WTC11 (cell line): ENCODE measurements around the gene PLA2G5. TPM values are rescaled to one million over a fixed set of nuclear protein-coding genes. Genes with fewer than 3 reads are reported as not detected.

Source experiments
- ATAC-seq: fragments of 200-7000 bp; cut with Tn5 transposase; 2 replicates; pipeline ENCODE4 v1.10.0; 2021; ENCODE audit warnings: mild to moderate bottlenecking, moderate library complexity
- CTCF ChIA-PET: fragments of 300-600 bp; sonication (Branson Sonifier 250); formaldehyde crosslinking; loops from one replicate; lab custom pipeline; 2021; ENCODE audit warnings: antibody characterized with exemption; lab: Charles Lee
- POLR2A ChIA-PET: fragments of 350-600 bp; sonication (Branson Sonifier 250); formaldehyde crosslinking; loops from one replicate; lab custom pipeline; 2021; ENCODE audit warnings: antibody characterized with exemption; lab: Charles Lee
- DNase-seq: peaks from one replicate; pipeline ENCODE4 v3.0.0; 2021; ENCODE audit warnings: low spot score
- H3K27ac Mint-ChIP-seq: 2 replicates; pipeline ENCODE4 v1.8.0; 2021; ENCODE audit warnings: mixed read lengths
- H3K27me3 Mint-ChIP-seq: 2 replicates; pipeline ENCODE4 v1.8.0; 2021; ENCODE audit warnings: low read depth, mild to moderate bottlenecking, moderate library complexity, mixed read lengths
- H3K36me3 Mint-ChIP-seq: 2 replicates; pipeline ENCODE4 v1.8.0; 2021; ENCODE audit warnings: mixed read lengths
- H3K4me1 Mint-ChIP-seq: 2 replicates; pipeline ENCODE4 v1.8.0; 2022; ENCODE audit warnings: mixed read lengths
- H3K4me3 Mint-ChIP-seq: 2 replicates; pipeline ENCODE4 v1.8.0; 2021; ENCODE audit warnings: mild to moderate bottlenecking, moderate library complexity, mixed read lengths
- H3K9me3 Mint-ChIP-seq: 2 replicates; pipeline ENCODE4 v1.8.0; 2021; ENCODE audit warnings: mixed read lengths
- ATF1 ChIP-seq: sonication (generic); formaldehyde crosslinking; IDR thresholded peaks from 2 replicates; pipeline ENCODE4 v1.8.1; 2023; ENCODE audit warnings: mild to moderate bottlenecking, moderate library complexity, missing genetic modification reagents
- CBFB ChIP-seq: sonication (generic); formaldehyde crosslinking; IDR thresholded peaks from 2 replicates; pipeline ENCODE4 v1.8.1; 2022; ENCODE audit warnings: mild to moderate bottlenecking, low read depth, missing genetic modification reagents
- ESRRA ChIP-seq: sonication (generic); formaldehyde crosslinking; IDR thresholded peaks from 2 replicates; pipeline ENCODE4 v1.8.1; 2022; ENCODE audit warnings: mild to moderate bottlenecking, missing genetic modification reagents, borderline replicate concordance
- FOXJ3 ChIP-seq: sonication (generic); formaldehyde crosslinking; IDR thresholded peaks from 2 replicates; pipeline ENCODE4 v1.9.0; 2021; ENCODE audit warnings: missing genetic modification reagents, mild to moderate bottlenecking, borderline replicate concordance
- HMGA2 ChIP-seq: fragments of 250-450 bp; sonication (Bioruptor Pico); IDR thresholded peaks from 2 replicates; pipeline ENCODE4 v1.4.0; 2021; ENCODE audit warnings: mild to moderate bottlenecking, moderate library complexity
- IRF2 ChIP-seq: sonication (generic); formaldehyde crosslinking; IDR thresholded peaks from 2 replicates; pipeline ENCODE4 v1.8.0; 2022; ENCODE audit warnings: low read depth, missing genetic modification reagents, borderline replicate concordance
- JUN ChIP-seq: sonication (generic); formaldehyde crosslinking; IDR thresholded peaks from 2 replicates; pipeline ENCODE4 v1.8.0; 2023; ENCODE audit warnings: mild to moderate bottlenecking, missing genetic modification reagents
- MXD4 ChIP-seq: fragments of 250-450 bp; sonication (Bioruptor Pico); IDR thresholded peaks from 2 replicates; pipeline ENCODE4 v1.8.0; 2021; ENCODE audit warnings: mild to moderate bottlenecking, moderate library complexity, borderline replicate concordance
- NFATC4 ChIP-seq: fragments of 250-450 bp; sonication (Bioruptor Pico); IDR thresholded peaks from 2 replicates; pipeline ENCODE4 v1.9.0; 2021; ENCODE audit warnings: mild to moderate bottlenecking
- OVOL2 ChIP-seq: fragments of 250-450 bp; sonication (Bioruptor Pico); IDR thresholded peaks from 2 replicates; pipeline ENCODE4 v1.9.0; 2021; ENCODE audit warnings: mild to moderate bottlenecking, borderline replicate concordance
- PRRX2 ChIP-seq: fragments of 250-450 bp; sonication (Bioruptor Pico); IDR thresholded peaks from 2 replicates; pipeline ENCODE4 v1.8.0; 2021; ENCODE audit warnings: mild to moderate bottlenecking
- RELA ChIP-seq: sonication (generic); formaldehyde crosslinking; IDR thresholded peaks from 2 replicates; pipeline ENCODE4 v1.8.1; 2022; ENCODE audit warnings: missing genetic modification reagents, mild to moderate bottlenecking, borderline replicate concordance
- RORB ChIP-seq: fragments of 250-450 bp; sonication (Bioruptor Pico); IDR thresholded peaks from 2 replicates; pipeline ENCODE4 v1.9.0; 2021; ENCODE audit warnings: mild to moderate bottlenecking
- ZBTB21 ChIP-seq: sonication (generic); formaldehyde crosslinking; IDR thresholded peaks from 2 replicates; pipeline ENCODE4 v1.8.1; 2023; ENCODE audit warnings: mild to moderate bottlenecking, missing genetic modification reagents, borderline replicate concordance
- ZNF121 ChIP-seq: sonication (generic); formaldehyde crosslinking; IDR thresholded peaks from 2 replicates; pipeline ENCODE4 v1.8.0; 2023; ENCODE audit warnings: missing genetic modification reagents
- ZNF232 ChIP-seq: sonication (generic); formaldehyde crosslinking; IDR thresholded peaks from 2 replicates; pipeline ENCODE4 v1.8.0; 2022; ENCODE audit warnings: mild to moderate bottlenecking, missing genetic modification reagents
- ZNF317 ChIP-seq: sonication (generic); formaldehyde crosslinking; IDR thresholded peaks from 2 replicates; pipeline ENCODE4 v1.8.1; 2023; ENCODE audit warnings: low read depth, mild to moderate bottlenecking, moderate library complexity, missing genetic modification reagents, borderline replicate concordance
- ZNF396 ChIP-seq: fragments of 250-450 bp; sonication (Bioruptor Pico); IDR thresholded peaks from 2 replicates; pipeline ENCODE4 v1.8.0; 2021; ENCODE audit warnings: mild to moderate bottlenecking, moderate library complexity, borderline replicate concordance
- ZNF416 ChIP-seq: fragments of 250-450 bp; sonication (Bioruptor Pico); IDR thresholded peaks from 2 replicates; pipeline ENCODE4 v1.9.0; 2021; ENCODE audit warnings: mild to moderate bottlenecking, inconsistent platforms
- total RNA-seq: library from RNA; stranded (reverse); gene quantifications from 3 replicates; pipeline ENCODE4 v1.2.3, GENCODE V29; 2021
- TF ChIP-seq, protein P1 (sequence below): sonication (generic); formaldehyde crosslinking; IDR thresholded peaks from 2 replicates; pipeline ENCODE4 v1.8.1; 2023; ENCODE audit warnings: mild to moderate bottlenecking, missing genetic modification reagents
- TF ChIP-seq, protein P2 (sequence below): sonication (generic); formaldehyde crosslinking; IDR thresholded peaks from 2 replicates; pipeline ENCODE4 v1.8.0; 2022; ENCODE audit warnings: mild to moderate bottlenecking, missing genetic modification reagents
- TF ChIP-seq, protein P3 (sequence below): sonication (generic); formaldehyde crosslinking; IDR thresholded peaks from 2 replicates; pipeline ENCODE4 v1.8.1; 2022; ENCODE audit warnings: mild to moderate bottlenecking, missing genetic modification reagents, moderate library complexity, borderline replicate concordance
- TF ChIP-seq, protein P4 (sequence below): fragments of 250-450 bp; sonication (Bioruptor Pico); IDR thresholded peaks from 2 replicates; pipeline ENCODE4 v1.9.0; 2021; ENCODE audit warnings: mild to moderate bottlenecking
- TF ChIP-seq, protein P5 (sequence below): sonication (generic); formaldehyde crosslinking; IDR thresholded peaks from 2 replicates; pipeline ENCODE4 v1.8.0; 2022; ENCODE audit warnings: mild to moderate bottlenecking, missing genetic modification reagents
- TF ChIP-seq, protein P6 (sequence below): sonication (generic); formaldehyde crosslinking; IDR thresholded peaks from 2 replicates; pipeline ENCODE4 v1.8.0; 2023; ENCODE audit warnings: missing genetic modification reagents

PLA2G5 gene
- total RNA-seq, 1 experiment from 2014 or later, result not detected

DNA sequence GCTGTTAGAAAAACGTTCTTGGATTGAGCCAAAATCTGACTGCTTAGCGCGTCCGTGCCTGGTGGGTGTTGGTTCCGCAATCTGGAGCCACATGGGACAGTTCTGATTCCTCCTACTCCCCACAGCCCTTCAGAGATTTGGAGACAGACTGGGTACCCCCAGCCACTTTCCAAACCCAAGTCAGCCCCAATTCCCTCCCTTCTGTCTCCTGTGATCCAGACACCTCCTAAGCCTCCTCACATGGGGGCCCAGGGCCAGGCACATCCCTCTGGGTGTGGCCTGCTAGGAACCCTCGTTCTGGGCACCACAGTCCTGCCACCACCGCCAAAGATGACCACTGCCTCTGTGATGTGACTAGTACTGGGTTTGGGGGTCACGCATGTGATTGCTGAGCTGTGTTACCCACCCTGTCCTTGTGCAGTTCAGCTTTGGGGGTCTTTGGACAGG is 4.8 kb downstream of the PLA2G5 start:
- ATAC-seq (no peak), DNase-seq (no peak)
- peaks cover 7% of the 10 kb centered on the region; the same call in 1 of the 2 replicates for H3K27me3 Mint-ChIP-seq
- ChIA-PET POLR2A (no interaction called here), CTCF (interaction anchor here (1.5 to 1.8 kb wide), 2 partner anchors 77 to 100 kb away, joined by 6 to 7 read pairs; no protein-coding TSS in a partner anchor)
- peaks cover 10% of the 10 kb centered on the region; the same call in 1 of the 2 replicates for H3K9me3 Mint-ChIP-seq
- TF ChIP-seq ZNF396 (CRISPR knock-in tag), result no peak
- TF ChIP-seq OVOL2, result no peak
- TF ChIP-seq, protein P1, sequence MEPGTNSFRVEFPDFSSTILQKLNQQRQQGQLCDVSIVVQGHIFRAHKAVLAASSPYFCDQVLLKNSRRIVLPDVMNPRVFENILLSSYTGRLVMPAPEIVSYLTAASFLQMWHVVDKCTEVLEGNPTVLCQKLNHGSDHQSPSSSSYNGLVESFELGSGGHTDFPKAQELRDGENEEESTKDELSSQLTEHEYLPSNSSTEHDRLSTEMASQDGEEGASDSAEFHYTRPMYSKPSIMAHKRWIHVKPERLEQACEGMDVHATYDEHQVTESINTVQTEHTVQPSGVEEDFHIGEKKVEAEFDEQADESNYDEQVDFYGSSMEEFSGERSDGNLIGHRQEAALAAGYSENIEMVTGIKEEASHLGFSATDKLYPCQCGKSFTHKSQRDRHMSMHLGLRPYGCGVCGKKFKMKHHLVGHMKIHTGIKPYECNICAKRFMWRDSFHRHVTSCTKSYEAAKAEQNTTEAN (CRISPR knock-in tag), result no peak
- TF ChIP-seq, protein P2, sequence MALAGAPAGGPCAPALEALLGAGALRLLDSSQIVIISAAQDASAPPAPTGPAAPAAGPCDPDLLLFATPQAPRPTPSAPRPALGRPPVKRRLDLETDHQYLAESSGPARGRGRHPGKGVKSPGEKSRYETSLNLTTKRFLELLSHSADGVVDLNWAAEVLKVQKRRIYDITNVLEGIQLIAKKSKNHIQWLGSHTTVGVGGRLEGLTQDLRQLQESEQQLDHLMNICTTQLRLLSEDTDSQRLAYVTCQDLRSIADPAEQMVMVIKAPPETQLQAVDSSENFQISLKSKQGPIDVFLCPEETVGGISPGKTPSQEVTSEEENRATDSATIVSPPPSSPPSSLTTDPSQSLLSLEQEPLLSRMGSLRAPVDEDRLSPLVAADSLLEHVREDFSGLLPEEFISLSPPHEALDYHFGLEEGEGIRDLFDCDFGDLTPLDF, result no peak
- TF ChIP-seq, protein P3, sequence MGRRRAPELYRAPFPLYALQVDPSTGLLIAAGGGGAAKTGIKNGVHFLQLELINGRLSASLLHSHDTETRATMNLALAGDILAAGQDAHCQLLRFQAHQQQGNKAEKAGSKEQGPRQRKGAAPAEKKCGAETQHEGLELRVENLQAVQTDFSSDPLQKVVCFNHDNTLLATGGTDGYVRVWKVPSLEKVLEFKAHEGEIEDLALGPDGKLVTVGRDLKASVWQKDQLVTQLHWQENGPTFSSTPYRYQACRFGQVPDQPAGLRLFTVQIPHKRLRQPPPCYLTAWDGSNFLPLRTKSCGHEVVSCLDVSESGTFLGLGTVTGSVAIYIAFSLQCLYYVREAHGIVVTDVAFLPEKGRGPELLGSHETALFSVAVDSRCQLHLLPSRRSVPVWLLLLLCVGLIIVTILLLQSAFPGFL (CRISPR knock-in tag), result no peak
- TF ChIP-seq NFATC4 (CRISPR knock-in tag), result no peak
- TF ChIP-seq MXD4 (CRISPR knock-in tag), result no peak
- TF ChIP-seq CBFB (CRISPR knock-in tag), result no peak
- no peak for TF ChIP-seq RORB (CRISPR knock-in tag)
- TF ChIP-seq PRRX2 (CRISPR knock-in tag), result no peak
- no peak overlapping the region for H3K27ac Mint-ChIP-seq
- H3K36me3 Mint-ChIP-seq, result no peaks in the 10 kb centered on the region
- no peak overlapping the region for H3K4me3 Mint-ChIP-seq
- H3K4me1 Mint-ChIP-seq, result peaks cover 18% of the 10 kb centered on the region

DNA sequence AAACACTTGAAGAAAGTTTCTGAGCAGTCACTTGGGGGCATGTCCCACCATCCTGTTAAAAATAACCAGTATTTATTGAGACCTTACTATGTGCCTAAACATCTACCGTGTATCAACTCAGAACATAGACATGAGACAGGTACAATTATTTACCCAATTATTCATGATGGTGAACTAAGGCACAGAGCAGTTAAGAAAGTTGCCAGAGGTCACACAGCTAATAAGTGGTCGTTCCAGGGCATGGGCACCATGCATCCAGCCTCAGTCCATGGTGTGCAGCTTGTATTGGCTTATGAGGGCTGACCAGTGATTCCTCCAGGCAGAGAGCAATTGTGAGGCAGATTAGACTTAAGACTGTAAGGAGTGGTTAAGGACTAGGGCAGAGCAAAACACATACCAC is 5.4 kb downstream of the PLA2G5 start:
- TF ChIP-seq ZNF121 (CRISPR knock-in tag) (no peak), HMGA2 (CRISPR knock-in tag) (no peak), IRF2 (CRISPR knock-in tag) (no peak), ZBTB21 (CRISPR knock-in tag) (no peak), FOXJ3 (CRISPR knock-in tag) (no peak), JUN (no peak), ESRRA (CRISPR knock-in tag) (no peak), ZNF416 (CRISPR knock-in tag) (no peak), ZNF232 (no peak), ATF1 (no peak), ZNF317 (CRISPR knock-in tag) (no peak), RELA (CRISPR knock-in tag) (no peak)
- TF ChIP-seq, protein P4, sequence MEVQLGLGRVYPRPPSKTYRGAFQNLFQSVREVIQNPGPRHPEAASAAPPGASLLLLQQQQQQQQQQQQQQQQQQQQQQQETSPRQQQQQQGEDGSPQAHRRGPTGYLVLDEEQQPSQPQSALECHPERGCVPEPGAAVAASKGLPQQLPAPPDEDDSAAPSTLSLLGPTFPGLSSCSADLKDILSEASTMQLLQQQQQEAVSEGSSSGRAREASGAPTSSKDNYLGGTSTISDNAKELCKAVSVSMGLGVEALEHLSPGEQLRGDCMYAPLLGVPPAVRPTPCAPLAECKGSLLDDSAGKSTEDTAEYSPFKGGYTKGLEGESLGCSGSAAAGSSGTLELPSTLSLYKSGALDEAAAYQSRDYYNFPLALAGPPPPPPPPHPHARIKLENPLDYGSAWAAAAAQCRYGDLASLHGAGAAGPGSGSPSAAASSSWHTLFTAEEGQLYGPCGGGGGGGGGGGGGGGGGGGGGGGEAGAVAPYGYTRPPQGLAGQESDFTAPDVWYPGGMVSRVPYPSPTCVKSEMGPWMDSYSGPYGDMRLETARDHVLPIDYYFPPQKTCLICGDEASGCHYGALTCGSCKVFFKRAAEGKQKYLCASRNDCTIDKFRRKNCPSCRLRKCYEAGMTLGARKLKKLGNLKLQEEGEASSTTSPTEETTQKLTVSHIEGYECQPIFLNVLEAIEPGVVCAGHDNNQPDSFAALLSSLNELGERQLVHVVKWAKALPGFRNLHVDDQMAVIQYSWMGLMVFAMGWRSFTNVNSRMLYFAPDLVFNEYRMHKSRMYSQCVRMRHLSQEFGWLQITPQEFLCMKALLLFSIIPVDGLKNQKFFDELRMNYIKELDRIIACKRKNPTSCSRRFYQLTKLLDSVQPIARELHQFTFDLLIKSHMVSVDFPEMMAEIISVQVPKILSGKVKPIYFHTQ (CRISPR knock-in tag), result no peak
- TF ChIP-seq, protein P5, sequence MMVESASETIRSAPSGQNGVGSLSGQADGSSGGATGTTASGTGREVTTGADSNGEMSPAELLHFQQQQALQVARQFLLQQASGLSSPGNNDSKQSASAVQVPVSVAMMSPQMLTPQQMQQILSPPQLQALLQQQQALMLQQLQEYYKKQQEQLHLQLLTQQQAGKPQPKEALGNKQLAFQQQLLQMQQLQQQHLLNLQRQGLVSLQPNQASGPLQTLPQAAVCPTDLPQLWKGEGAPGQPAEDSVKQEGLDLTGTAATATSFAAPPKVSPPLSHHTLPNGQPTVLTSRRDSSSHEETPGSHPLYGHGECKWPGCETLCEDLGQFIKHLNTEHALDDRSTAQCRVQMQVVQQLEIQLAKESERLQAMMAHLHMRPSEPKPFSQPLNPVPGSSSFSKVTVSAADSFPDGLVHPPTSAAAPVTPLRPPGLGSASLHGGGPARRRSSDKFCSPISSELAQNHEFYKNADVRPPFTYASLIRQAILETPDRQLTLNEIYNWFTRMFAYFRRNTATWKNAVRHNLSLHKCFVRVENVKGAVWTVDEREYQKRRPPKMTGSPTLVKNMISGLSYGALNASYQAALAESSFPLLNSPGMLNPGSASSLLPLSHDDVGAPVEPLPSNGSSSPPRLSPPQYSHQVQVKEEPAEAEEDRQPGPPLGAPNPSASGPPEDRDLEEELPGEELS, result no peak
- TF ChIP-seq, protein P2, result no peak
- TF ChIP-seq, protein P6, sequence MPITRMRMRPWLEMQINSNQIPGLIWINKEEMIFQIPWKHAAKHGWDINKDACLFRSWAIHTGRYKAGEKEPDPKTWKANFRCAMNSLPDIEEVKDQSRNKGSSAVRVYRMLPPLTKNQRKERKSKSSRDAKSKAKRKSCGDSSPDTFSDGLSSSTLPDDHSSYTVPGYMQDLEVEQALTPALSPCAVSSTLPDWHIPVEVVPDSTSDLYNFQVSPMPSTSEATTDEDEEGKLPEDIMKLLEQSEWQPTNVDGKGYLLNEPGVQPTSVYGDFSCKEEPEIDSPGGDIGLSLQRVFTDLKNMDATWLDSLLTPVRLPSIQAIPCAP (CRISPR knock-in tag), result no peak
- no peak overlapping the region for H3K4me3 Mint-ChIP-seq
- DNase-seq (no peak), ATAC-seq (no peak)
- peaks cover 10% of the 10 kb centered on the region; the same call in 1 of the 2 replicates for H3K9me3 Mint-ChIP-seq
- H3K36me3 Mint-ChIP-seq, result no peaks in the 10 kb centered on the region
- CTCF ChIA-PET, result interaction anchor here (1.8 kb wide), 1 partner anchor 76 kb away, joined by 6 read pairs; no protein-coding TSS in a partner anchor
- no peak overlapping the region for H3K27ac Mint-ChIP-seq
- peaks cover 7% of the 10 kb centered on the region; the same call in 1 of the 2 replicates for H3K27me3 Mint-ChIP-seq
- H3K4me1 Mint-ChIP-seq, result peaks cover 20% of the 10 kb centered on the region
- POLR2A ChIA-PET, result no interaction called here
